Measurements from ENCODE around the gene SNRPD2. TPM values are rescaled to one million over a fixed set of nuclear protein-coding genes. Genes with fewer than 3 reads are reported as not detected.

SNRPD2 gene
- total and polyA plus RNA-seq, 4 experiments from 2014 or later = 380 to 1,238 (median 681) TPM

DNA sequence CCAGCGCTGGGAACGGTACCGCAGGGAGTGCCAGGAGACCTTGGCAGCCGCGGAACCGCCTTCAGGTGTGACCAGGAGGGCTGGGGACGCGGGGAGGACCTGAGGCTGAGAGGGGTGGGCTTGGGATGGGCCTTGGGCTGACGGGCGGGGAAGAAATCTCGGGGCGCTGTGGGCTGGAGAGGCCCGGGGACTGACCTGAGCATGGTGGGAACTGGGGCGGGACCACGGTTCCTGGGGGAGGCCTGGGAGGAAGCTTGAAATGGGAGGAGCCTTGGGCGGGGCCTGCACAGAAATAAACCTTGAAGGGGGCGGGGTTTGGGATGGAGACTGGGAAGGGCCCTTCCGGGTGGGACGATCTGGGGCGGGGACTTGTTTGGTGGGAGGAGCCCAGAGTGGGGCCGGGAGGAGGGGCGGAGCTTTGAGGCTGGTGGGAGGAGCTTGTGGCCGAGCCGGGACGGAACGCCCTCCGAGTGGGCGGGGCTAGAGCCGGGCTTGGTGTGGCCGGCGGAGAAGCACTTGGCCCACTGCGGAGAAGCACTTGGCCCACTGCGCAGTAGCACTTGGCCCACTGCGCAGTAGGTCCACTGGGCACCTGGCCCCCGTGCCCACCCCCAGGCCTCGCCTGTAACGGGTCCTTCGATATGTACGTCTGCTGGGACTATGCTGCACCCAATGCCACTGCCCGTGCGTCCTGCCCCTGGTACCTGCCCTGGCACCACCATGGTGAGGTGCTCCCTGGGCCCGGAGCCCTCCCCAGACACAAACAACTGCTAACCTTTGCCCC, 20.9 kb downstream of the SNRPD2 start:
- H3K4me3 Mint-ChIP-seq = peak overlapping the region in 4 of 8 donors; percentile 14 to 56 (median 44)
- H3K27me3 ChIP-seq (ENCODE audit: insufficient read depth, low read length) = no peaks in the 10 kb centered on the region
- H3K36me3 ChIP-seq (ENCODE audit: insufficient read depth, low read length) = no peaks in the 10 kb centered on the region
- POLR2A ChIA-PET (ENCODE audit: partially characterized antibody) = no interaction called here
- no peak overlapping the region for H3K4me3 ChIP-seq (ENCODE audit: low read length in 2 of 2)
- H3K9me3 Mint-ChIP-seq = no peaks in the 10 kb centered on the region
- intact Hi-C loops (cut with micrococcal nuclease) = no loop called here
- H3K4me1 ChIP-seq (ENCODE audit: insufficient read depth, low read length) = peaks cover 29% of the 10 kb centered on the region
- H3K27me3 Mint-ChIP-seq = peaks cover 4 to 17% of the 10 kb centered on the region in 2 donors
- peak overlapping the region in 2 of 7 donors; percentile 44 to 65 for H3K27ac Mint-ChIP-seq
- H3K9me3 ChIP-seq (ENCODE audit: control insufficient read depth in 1 of 2, low read length in 2 of 2) = no peaks in the 10 kb centered on the region
- H3K36me3 Mint-ChIP-seq = no peaks in the 10 kb centered on the region
- H3K4me1 Mint-ChIP-seq = peaks cover 18 to 37% (median 26%) of the 10 kb centered on the region in 4 donors
- CTCF ChIA-PET (ENCODE audit: partially characterized antibody) = interaction anchor here (1.2 to 1.4 kb wide), 2 partner anchors 10 to 23 kb away, joined by 3 to 8 read pairs; no protein-coding TSS in a partner anchor
- H3K27ac ChIP-seq (ENCODE audit: low read depth, low read length) = no peak overlapping the region
- peak in 2 of 5 donors; percentile 20 to 44 for DNase-seq

- Mint-ChIP-seq H3K27me3 (peaks cover 4 to 20% of the 10 kb centered on the region in 2 donors), H3K36me3 (no peaks in the 10 kb centered on the region), H3K9me3 (no peaks in the 10 kb centered on the region), H3K4me1 (peaks cover 19 to 39% (median 30%) of the 10 kb centered on the region in 4 donors), H3K27ac (peak overlapping the region; percentile 12 to 92 (median 87)), H3K4me3 (peak overlapping the region; percentile 85 to 94 (median 90))
- ChIA-PET POLR2A (ENCODE audit: partially characterized antibody) (interaction anchor here (1.0 to 2.8 kb wide), 7 partner anchors 10 to 234 kb away, joined by 3 to 19 read pairs (median 5); partner anchors contain the start of genes MYPOP, QPCTL and SNRPD2), CTCF (ENCODE audit: partially characterized antibody) (interaction anchor here (0.6 to 1.4 kb wide), 3 partner anchors 10 to 182 kb away, joined by 3 to 4 read pairs (median 4); no protein-coding TSS in a partner anchor)
- Histone ChIP-seq H3K4me1 (ENCODE audit: insufficient read depth, low read length) (peaks cover 29% of the 10 kb centered on the region), H3K27me3 (ENCODE audit: insufficient read depth, low read length) (no peaks in the 10 kb centered on the region), H3K4me3 (ENCODE audit: low read length in 2 of 2) (peak overlapping the region; percentile 72 to 73), H3K27ac (ENCODE audit: low read depth, low read length) (no peak overlapping the region), H3K9me3 (ENCODE audit: control insufficient read depth in 1 of 2, low read length in 2 of 2) (no peaks in the 10 kb centered on the region), H3K36me3 (ENCODE audit: insufficient read depth, low read length) (no peaks in the 10 kb centered on the region)
- DNase-seq = peak; percentile 22 to 42 (median 33)
- intact Hi-C loops (cut with micrococcal nuclease) = loop anchor here (1.0 to 2.0 kb wide), 2 partner anchors 13 to 26 kb away; no protein-coding TSS in a partner anchor
These were observed 23.3 kb downstream of the SNRPD2 start for GRCh38 chr19:45668342-45668871.

- peak within 1 kb of the TSS; percentile 85 to 94 (median 90) for H3K4me3 Mint-ChIP-seq
- peaks cover 19 to 39% (median 30%) of the 10 kb centered on the region in 4 donors for H3K4me1 Mint-ChIP-seq
- CTCF ChIA-PET (ENCODE audit: partially characterized antibody) = interaction anchor here (1.3 kb wide), 1 partner anchor 13 kb away, joined by 3 read pairs; no protein-coding TSS in a partner anchor
- intact Hi-C loops (cut with micrococcal nuclease) = loop anchor here (1.0 to 2.0 kb wide), 2 partner anchors 14 to 25 kb away; no protein-coding TSS in a partner anchor
- Histone ChIP-seq H3K27ac (ENCODE audit: low read depth, low read length) (no peak within 1 kb of the TSS), H3K4me3 (ENCODE audit: low read length in 2 of 2) (peak within 1 kb of the TSS; percentile 72 to 73), H3K27me3 (ENCODE audit: insufficient read depth, low read length) (no peaks in the 10 kb centered on the region), H3K36me3 (ENCODE audit: insufficient read depth, low read length) (no peaks in the 10 kb centered on the region), H3K9me3 (ENCODE audit: control insufficient read depth in 1 of 2, low read length in 2 of 2) (no peaks in the 10 kb centered on the region), H3K4me1 (ENCODE audit: insufficient read depth, low read length) (peaks cover 29% of the 10 kb centered on the region)
- POLR2A ChIA-PET (ENCODE audit: partially characterized antibody) = interaction anchor here (1.2 to 2.8 kb wide), 5 partner anchors 11 to 235 kb away, joined by 3 to 19 read pairs (median 5); partner anchors contain the start of genes MYPOP, QPCTL and SNRPD2
- H3K27me3 Mint-ChIP-seq = peaks cover 4 to 20% of the 10 kb centered on the region in 2 donors
- H3K27ac Mint-ChIP-seq = peak within 1 kb of the TSS; percentile 12 to 92 (median 87)
- H3K9me3 Mint-ChIP-seq = no peaks in the 10 kb centered on the region
- DNase-seq = peak in 4 of 5 donors; percentile 18 to 67 (median 29)
- no peaks in the 10 kb centered on the region for H3K36me3 Mint-ChIP-seq
These were observed 24.0 kb downstream of the SNRPD2 start, which contains the start of gene GIPR for GRCh38 chr19:45667620-45668341. Gene GIPR, plus strand, starts transcription at chr19:45668221. Its CDS starts 1,300 bp downstream, at chr19:45669521.

DNA sequence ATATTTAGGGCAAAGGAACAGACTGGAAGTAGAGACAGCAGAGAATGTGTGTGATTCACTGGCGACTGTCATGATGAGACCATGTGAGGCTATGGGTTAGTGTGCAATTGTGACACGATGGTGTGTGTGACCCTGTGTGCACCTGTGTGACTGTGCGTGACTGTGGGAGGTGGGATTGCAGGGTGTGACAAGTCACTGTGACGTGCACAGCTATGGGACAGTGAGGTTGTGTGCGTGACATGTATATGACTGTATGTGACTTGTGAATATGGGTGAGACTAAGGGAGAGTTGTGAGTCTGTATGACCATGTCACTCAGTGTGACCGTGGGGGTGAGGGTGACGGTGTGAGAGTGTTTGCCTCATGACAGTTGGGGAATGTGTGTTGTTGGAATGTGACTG, 27.2 kb downstream of the SNRPD2 start:
- Mint-ChIP-seq H3K9me3 (no peaks in the 10 kb centered on the region), H3K4me3 (peak overlapping the region in 1 of 8 donors; percentile 17)

DNA sequence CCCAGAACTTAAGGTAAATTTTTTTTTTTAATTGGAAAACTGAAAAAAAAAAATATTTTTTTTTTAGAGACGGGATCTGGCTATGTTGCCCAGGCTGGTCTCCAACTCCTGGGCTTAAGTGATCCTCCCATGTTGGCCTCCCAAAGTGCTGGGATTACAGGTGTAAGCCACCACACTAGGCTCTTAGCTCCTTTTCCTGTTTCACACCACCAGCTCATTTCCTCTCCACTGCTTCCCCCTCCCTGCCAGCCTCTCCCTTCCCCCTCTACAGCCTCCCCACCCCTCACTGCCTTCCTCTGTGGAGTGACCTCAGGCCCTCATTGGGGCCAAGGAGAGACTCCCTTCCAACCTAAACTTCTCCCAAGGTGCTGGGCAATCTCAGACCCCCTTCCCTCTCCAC, 28.0 kb downstream of the SNRPD2 start:
- H3K36me3 Mint-ChIP-seq = no peaks in the 10 kb centered on the region
- POLR2A ChIA-PET (ENCODE audit: partially characterized antibody) = no interaction called here
- H3K27ac Mint-ChIP-seq = no peak overlapping the region

More for the DNA sequence above, 27.2 kb downstream of the SNRPD2 start:
- H3K27me3 Mint-ChIP-seq = peaks cover 1 to 8% of the 10 kb centered on the region in 2 donors
- H3K36me3 ChIP-seq (ENCODE audit: insufficient read depth, low read length) = no peaks in the 10 kb centered on the region
- H3K4me1 ChIP-seq (ENCODE audit: insufficient read depth, low read length) = peaks cover 23% of the 10 kb centered on the region
- intact Hi-C loops (cut with micrococcal nuclease) = no loop called here
- peaks cover 14 to 29% (median 19%) of the 10 kb centered on the region in 4 donors for H3K4me1 Mint-ChIP-seq
- ChIA-PET CTCF (ENCODE audit: partially characterized antibody) (no interaction called here), POLR2A (ENCODE audit: partially characterized antibody) (no interaction called here)
- H3K9me3 ChIP-seq (ENCODE audit: control insufficient read depth in 1 of 2, low read length in 2 of 2) = no peaks in the 10 kb centered on the region
- no peak overlapping the region for H3K27ac ChIP-seq (ENCODE audit: low read depth, low read length)
- H3K36me3 Mint-ChIP-seq = no peaks in the 10 kb centered on the region
- no peak for DNase-seq
- no peak overlapping the region for H3K4me3 ChIP-seq (ENCODE audit: low read length in 2 of 2)
- H3K27me3 ChIP-seq (ENCODE audit: insufficient read depth, low read length) = no peaks in the 10 kb centered on the region
- no peak overlapping the region for H3K27ac Mint-ChIP-seq

GRCh38 chr19:45660636-45661035, 31.1 kb downstream of the SNRPD2 start:
- intact Hi-C loops (cut with micrococcal nuclease) = no loop called here
- ChIA-PET POLR2A (ENCODE audit: partially characterized antibody) (interaction anchor here (1.0 kb wide), 1 partner anchor 22 kb away, joined by 3 read pairs; no protein-coding TSS in a partner anchor), CTCF (ENCODE audit: partially characterized antibody) (no interaction called here)
- Mint-ChIP-seq H3K9me3 (no peaks in the 10 kb centered on the region), H3K27me3 (peaks cover 3% of the 10 kb centered on the region in 2 donors), H3K4me1 (peaks cover 0 to 10% (median 4%) of the 10 kb centered on the region in 4 donors), H3K36me3 (no peaks in the 10 kb centered on the region), H3K27ac (no peak overlapping the region), H3K4me3 (no peak overlapping the region)
- no peak for DNase-seq
- Histone ChIP-seq H3K9me3 (ENCODE audit: control insufficient read depth in 1 of 2, low read length in 2 of 2) (no peaks in the 10 kb centered on the region), H3K27ac (ENCODE audit: low read depth, low read length) (no peak overlapping the region), H3K4me3 (ENCODE audit: low read length in 2 of 2) (no peak overlapping the region), H3K36me3 (ENCODE audit: insufficient read depth, low read length) (no peaks in the 10 kb centered on the region), H3K4me1 (ENCODE audit: insufficient read depth, low read length) (no peaks in the 10 kb centered on the region), H3K27me3 (ENCODE audit: insufficient read depth, low read length) (no peaks in the 10 kb centered on the region)

More for the DNA sequence above, 28.0 kb downstream of the SNRPD2 start:
- Histone ChIP-seq H3K9me3 (ENCODE audit: control insufficient read depth in 1 of 2, low read length in 2 of 2) (no peaks in the 10 kb centered on the region), H3K4me3 (ENCODE audit: low read length in 2 of 2) (no peak overlapping the region), H3K36me3 (ENCODE audit: insufficient read depth, low read length) (no peaks in the 10 kb centered on the region), H3K27ac (ENCODE audit: low read depth, low read length) (no peak overlapping the region), H3K27me3 (ENCODE audit: insufficient read depth, low read length) (no peaks in the 10 kb centered on the region), H3K4me1 (ENCODE audit: insufficient read depth, low read length) (peaks cover 15% of the 10 kb centered on the region)
- Mint-ChIP-seq H3K27me3 (peaks cover 2 to 8% of the 10 kb centered on the region in 2 donors), H3K4me1 (peaks cover 11 to 21% (median 16%) of the 10 kb centered on the region in 4 donors), H3K4me3 (no peak overlapping the region), H3K9me3 (no peaks in the 10 kb centered on the region)
- no peak for DNase-seq
- intact Hi-C loops (cut with micrococcal nuclease) = no loop called here
- CTCF ChIA-PET (ENCODE audit: partially characterized antibody) = no interaction called here
